GM18873 (cell line): Measurements from ENCODE around the gene PSMG2.
A peak's percentile ranks its signal among the peaks of the same experiment; 100 is the strongest.

ENCODE experiments used
- ATAC-seq: cut with Tn5 transposase; IDR thresholded peaks from one replicate; pipeline ENCODE4 v1.9.1; 2021; ENCODE audit warnings: mild to moderate bottlenecking, moderate library complexity, moderate number of reproducible peaks; ENCODE audit not compliant: unreplicated experiment, low FRiP score

PSMG2 gene

GRCh38 chr18:12702221-12703095 lies at the start of gene PSMG2, which contains the start of gene CEP76:
PSMG2 (plus strand) TSS chr18:12703042; CDS start chr18:12703108, 66 bp downstream.
CEP76 (minus strand) TSS chr18:12702723; CDS start chr18:12702548, 175 bp downstream.
- peak; percentile 71 for ATAC-seq

GRCh38 chr18:12654971-12655370 lies 47.9 kb upstream of the PSMG2 start:
- ATAC-seq = no peak

- ATAC-seq = no peak
Observed at GRCh38 chr18:12656605-12656937, 46.3 kb upstream of the PSMG2 start.

DNA sequence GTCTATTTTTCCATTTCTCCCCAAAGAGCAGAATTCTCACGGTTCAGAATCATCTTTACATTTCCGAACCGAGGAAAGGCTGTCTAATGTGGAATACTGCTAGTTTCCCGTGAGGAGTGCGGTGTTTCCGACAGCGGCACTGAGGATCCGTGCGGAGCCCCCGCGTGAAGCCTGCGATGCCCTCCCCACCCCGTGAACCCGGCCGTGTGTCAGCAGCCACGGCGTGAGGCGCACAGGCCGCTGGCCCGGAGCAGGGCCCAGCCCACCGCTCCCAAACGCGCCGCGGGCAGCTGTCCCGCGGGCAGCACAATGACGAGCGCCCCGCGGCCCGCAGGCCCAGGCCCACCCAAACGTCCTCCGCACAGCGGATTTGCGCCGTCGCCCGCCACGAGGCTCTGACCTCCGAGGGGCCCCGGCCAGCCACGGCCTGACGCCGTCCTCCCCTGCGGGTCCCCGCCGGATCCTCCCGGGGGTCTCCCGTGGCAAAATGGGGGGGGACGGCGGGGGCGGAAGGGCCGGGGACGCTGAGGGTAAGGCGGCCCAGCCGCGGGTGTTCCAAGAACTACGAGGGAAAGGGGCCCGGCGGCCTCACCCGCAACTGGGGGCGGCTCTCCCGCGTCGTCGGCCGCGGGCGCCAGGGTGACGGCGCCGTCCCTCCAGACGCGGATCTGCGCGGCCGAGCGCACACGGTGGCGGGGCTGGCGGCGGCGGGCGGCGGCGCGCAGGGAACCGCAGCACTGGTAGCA lies 45.7 kb upstream of the PSMG2 start:
- ATAC-seq = no peak

DNA sequence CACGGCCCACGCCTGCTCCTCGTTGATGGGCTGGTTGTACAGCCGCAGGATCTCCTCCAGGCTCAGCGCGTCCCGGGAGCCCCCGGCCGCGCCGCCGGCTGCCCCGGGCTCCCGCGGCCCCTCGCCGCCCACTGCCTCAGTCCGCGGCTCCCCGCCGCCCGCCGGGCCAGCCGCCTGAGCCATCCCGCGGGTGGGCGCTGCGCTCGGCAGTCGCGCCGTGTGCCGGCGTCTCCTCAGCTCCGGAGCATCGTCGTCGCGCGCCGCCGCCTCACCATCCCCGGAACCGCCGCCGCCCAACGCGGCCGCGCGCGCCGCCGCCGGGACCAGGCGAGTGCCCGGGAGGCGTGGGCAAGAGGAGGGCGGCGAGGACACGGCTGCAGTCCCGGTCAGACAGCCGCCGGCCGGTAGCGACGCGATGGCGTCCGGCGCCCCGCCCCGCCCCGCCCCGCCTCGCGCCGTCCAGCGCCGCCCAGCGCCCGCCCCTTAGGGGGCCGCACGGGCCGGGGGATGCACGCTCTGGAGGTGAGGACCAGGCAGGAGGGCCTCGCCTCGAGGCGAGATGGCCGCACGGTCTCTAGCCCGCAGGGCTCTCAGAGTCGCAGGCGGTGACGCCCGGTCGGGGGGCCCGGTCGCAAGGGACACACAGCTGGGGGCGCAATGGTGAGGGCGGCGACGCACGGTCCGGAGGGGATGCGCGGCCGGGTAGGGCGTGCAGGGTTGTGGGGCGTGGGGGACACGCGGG lies 45.0 kb upstream of the PSMG2 start, which contains the start of gene SPIRE1:
Gene SPIRE1 (minus strand): TSS at position 424 of the 742 bp plus-strand sequence. CDS start 241 bp downstream, at position 183.
- ATAC-seq = no peak

GRCh38 chr18:12658426-12659138 lies 44.3 kb upstream of the PSMG2 start:
- no peak for ATAC-seq

GRCh38 chr18:12659904-12660605 lies 42.8 kb upstream of the PSMG2 start:
- no peak for ATAC-seq

GRCh38 chr18:12668041-12668440 lies 34.8 kb upstream of the PSMG2 start:
- ATAC-seq = no peak

DNA sequence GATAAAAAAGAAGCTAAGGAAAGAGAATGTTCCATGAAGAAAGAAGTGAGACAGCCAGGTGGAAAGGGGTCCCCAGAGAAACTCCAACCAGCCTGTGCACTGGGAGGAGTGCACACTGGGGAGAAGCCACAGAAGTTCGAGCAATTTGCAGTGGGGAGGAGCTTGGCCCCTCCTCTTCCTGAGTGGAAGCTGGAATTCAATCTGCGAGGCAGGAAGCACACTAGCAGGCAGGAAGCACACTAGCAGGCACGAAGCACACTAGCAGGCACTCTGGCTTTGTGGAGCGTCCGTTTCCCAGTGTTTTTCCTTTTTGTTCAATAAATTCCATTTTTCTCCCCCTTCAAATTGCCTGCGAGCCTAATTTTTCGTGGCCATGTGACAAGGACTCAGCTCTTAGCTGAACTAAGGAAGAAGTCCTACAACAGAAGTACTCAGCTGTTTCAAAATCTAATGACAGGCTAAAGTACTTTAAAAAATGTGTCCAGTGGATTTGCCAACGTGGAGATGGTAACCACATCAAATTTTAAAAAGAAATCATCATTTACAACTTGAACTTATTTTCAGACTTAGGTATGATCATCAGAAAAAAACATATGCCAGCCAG lies 23.6 kb upstream of the PSMG2 start:
- ATAC-seq = no peak

- ATAC-seq = no peak
Observed at GRCh38 chr18:12686100-12686499, 16.7 kb upstream of the PSMG2 start.

DNA sequence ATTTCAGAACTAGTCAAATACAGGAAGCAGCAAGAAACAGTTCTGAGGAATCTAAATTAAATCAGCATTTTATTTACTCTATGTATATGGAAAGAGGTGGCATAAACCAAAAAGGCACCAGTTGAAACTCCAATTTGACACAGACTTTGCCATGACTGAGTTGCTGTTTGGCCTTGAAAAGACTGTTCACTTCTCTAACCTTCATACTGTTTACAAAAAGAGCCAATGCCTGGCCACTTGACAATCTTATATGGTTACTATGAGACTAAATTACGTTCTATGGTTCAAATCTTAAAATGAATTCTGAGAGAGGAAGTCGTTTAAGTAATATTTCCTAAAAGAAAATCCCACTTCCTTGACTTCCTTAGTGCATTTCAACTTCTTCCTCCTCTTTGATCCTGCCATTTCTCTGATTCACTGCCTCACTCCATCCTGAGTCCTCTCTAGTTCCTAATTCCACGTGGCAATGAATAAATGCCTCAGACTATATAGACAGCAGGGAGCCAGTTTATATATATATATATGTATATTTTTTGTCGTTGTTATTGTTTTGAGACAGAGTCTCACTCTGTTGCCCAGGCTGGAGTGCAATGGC lies 13.5 kb upstream of the PSMG2 start:
- no peak for ATAC-seq

DNA sequence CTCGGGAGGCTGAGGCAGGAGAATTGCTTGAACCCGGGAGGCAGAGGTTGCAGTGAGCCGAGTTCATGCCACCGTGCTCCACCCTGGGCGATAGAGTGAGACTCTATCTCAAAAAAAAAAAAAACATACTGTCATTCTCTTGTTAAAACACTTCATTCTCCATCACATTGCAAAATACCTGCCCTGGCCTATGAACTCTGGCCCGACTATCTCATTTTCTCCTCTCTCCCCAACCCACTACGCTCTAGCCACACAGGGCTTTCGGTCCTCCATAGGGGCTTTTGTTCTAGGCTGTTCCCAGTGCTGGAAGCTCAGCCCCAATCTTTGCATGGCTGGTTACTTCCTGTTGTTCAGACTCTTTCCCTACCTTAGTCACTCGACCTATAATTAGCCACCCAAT lies 10.6 kb upstream of the PSMG2 start:
- no peak for ATAC-seq

- ATAC-seq = no peak
Observed at GRCh38 chr18:12694032-12694431, 8.8 kb upstream of the PSMG2 start.

DNA sequence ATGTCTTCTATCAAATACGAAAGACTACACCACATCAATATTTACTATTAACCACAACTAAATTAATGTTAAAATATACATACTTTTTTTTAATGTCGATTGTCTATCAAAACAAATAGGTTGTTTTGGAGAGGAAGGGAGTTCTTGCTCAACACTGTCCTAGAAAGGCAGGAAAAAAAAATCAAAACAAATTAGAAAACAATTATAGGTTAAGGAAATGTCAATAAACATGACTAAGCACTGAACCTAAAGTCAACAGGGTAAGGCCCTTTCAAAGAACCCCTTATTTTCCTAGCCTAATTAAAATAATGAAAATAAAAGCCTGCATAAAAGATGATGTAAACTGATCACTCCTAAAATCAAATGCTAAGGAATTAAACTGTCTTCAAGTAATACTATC lies 3.1 kb upstream of the PSMG2 start:
- ATAC-seq = no peak

DNA sequence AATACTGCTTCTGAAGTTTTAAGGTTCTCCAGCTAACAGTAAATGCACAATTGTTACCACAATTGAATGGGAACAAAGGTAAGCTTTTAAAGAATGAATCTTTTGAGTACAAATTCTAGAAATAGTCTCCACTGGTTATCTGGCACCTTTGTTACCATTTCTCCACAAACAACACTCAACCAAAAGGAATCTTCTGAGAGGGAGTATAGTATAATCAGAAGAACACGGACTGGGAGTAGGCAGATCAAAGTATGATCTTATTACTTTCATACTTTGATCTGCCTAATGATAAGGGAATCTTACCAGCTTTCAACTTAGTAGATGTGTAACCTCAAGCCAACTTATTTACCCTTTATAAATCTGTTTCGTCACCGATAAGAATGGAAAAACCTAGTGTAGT lies 1.7 kb upstream of the PSMG2 start:
- no peak for ATAC-seq

- ATAC-seq = no peak
Observed at GRCh38 chr18:12703096-12703567, 290 bp downstream of the PSMG2 start.

- no peak for ATAC-seq
Observed at GRCh38 chr18:12703664-12704063, 822 bp downstream of the PSMG2 start.

DNA sequence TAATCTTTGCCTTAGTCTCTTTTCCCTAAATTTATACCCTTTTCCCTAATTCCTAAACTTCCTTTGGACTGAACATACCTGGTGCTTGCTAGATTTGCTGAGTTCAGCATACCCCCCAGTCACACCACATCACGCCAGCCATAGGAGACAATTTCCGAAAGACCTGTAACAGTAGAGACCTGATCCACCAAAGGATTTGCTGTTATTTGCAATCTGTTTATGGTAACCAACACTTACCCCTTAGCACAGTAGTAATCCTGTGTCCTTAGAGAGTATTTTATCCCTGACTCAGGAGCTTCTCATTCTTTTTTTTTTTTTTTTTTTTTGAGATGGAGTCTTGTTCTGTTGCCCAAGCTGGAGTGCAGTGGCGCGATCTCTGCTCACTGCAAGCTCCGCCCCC lies 8.6 kb downstream of the PSMG2 start:
- no peak for ATAC-seq
